Omental fat pad (tissue), 4 donors: ENCODE measurements around the gene TAF10. TPM values are rescaled to one million over a fixed set of nuclear protein-coding genes. Genes with fewer than 3 reads are reported as not detected.

Source experiments
- ATAC-seq: fragments of 150-250 bp; one replicate; pipeline ENCODE4 v1.9.1; 2016; ENCODE audit warnings: mild to moderate bottlenecking, moderate library complexity; ENCODE audit not compliant: low FRiP score
- DNase-seq: peaks from one replicate; pipeline ENCODE4 v3.0.0-alpha.2; 2019; ENCODE audit warnings: low spot score
- total RNA-seq, 4 donors: library from RNA; depleted of rRNA; stranded (reverse); fragments of >200 nt; gene quantifications; one replicate each; pipeline ENCODE4 v1.1.0, GENCODE V29; 2016
- TF ChIP-seq, protein P1 (sequence below), 3 donors: fragments of 450-650 bp; IDR thresholded peaks; one replicate each; pipeline ENCODE4 v1.5.1; 2016 to 2017; ENCODE audit warnings: antibody characterized with exemption in 3 of 3, mild to moderate bottlenecking in 3 of 3, moderate library complexity in 2 of 3

Gene TAF10
- total RNA-seq, 4 donors from 2014 or later: 31.9 to 52.6 (median 37.1) TPM

DNA sequence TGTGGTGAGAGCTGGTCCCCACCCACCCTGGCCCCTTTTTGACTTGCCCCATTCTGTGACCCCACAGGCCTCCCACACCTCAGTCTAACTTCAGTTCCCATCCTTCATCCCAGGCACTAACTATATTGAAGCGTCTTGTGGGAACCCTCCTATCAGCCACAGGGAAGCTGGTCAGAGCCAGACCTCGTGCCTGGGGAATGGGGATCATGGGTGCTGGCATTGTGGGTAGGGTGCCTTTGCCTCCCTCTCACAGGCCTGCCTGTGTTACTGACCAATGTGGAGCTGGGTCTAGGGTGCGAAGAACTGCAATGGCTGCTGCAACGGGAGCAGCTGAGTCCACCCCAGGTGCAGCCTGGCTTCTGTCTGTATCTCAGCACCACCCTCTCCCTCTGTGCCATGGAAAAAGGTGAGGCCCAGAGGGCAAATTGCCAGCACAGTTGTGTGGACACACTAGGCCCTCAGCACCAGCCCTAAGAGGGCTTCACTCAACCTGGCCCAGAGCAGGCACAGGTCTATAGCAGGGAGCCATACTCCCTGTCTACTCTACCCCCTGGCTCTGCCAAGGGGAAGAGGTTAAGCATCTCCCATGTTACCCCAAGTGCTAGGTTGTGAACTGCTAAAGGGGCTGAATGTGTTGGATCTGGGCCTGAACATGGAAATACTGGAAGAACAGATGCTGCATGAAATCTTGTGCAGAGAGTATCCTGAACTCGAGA, 45.9 kb downstream of the TAF10 start:
- TF ChIP-seq, protein P1, sequence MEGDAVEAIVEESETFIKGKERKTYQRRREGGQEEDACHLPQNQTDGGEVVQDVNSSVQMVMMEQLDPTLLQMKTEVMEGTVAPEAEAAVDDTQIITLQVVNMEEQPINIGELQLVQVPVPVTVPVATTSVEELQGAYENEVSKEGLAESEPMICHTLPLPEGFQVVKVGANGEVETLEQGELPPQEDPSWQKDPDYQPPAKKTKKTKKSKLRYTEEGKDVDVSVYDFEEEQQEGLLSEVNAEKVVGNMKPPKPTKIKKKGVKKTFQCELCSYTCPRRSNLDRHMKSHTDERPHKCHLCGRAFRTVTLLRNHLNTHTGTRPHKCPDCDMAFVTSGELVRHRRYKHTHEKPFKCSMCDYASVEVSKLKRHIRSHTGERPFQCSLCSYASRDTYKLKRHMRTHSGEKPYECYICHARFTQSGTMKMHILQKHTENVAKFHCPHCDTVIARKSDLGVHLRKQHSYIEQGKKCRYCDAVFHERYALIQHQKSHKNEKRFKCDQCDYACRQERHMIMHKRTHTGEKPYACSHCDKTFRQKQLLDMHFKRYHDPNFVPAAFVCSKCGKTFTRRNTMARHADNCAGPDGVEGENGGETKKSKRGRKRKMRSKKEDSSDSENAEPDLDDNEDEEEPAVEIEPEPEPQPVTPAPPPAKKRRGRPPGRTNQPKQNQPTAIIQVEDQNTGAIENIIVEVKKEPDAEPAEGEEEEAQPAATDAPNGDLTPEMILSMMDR (IDR thresholded peaks at IDR 0.05): no peak
- DNase-seq: no peak
- ATAC-seq: no peak

DNA sequence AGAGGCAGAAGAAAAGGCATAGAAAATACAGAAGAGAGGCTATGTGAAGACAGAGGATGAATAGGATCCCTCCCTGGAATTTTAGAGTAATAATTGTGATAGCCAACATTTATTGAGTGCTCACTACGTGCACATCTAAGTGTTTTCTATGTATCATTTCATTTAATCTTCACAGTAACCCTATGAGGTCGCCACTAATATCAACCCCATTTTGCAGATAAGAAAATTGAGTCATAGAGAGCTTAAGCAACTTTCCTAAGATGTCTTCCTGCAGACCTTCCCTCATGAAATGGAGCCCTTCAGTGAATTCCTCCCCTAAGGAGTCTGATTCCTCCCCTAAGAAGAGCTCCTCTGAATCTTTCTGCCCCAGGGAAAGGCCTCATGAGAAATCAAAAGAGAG, 46.7 kb downstream of the TAF10 start:
- no peak for ATAC-seq
- no peak for DNase-seq
- TF ChIP-seq, protein P1 (IDR thresholded peaks at IDR 0.05): no peak

DNA sequence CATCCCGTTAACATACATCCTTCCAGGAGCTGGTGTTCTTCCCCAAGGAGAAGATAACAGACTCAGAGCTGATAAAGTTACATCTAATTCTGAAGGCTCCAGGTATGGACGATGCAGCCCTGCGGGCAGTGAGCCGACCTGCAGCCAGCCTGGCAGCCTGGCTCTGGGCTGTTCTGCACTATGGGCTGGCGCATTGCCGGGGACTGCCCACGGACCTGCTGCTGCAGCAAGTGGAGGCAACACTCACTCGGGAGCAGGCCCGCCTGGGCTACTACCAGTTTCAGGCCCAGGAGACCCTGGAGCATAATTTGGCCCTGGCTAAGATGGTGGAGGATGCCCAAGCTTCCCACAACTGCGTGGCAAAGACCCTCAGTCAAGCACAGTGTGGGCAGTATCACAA, 48.3 kb downstream of the TAF10 start:
- DNase-seq (no peak), ATAC-seq (no peak)
- TF ChIP-seq, protein P1 (IDR thresholded peaks at IDR 0.05): no peak

DNA sequence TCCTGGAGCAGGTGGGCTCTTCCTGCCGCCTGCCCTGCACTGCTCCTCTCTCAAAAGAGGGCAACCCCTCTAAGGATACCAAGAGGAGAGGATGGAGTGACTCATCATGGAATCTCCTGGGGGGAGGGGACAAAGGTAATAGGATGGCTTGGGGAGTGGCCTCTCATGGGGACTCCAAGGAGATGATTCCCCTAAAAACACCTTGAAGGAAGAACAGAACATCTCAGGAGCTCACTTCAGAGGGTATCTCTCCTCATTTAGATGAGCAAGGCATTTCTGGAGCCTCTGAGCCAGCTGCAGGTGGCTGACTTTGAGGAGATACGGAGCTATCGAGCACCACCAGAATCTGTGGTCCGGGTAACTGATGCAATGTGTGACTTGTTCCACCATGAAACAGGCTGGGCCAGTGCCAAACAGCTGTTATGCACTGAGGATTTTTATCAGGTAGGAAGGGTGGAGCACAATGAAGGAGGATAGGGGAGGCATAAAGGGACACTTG, 48.8 kb downstream of the TAF10 start:
- TF ChIP-seq, protein P1 (IDR thresholded peaks at IDR 0.05): no peak
- ATAC-seq (no peak), DNase-seq (no peak)

DNA sequence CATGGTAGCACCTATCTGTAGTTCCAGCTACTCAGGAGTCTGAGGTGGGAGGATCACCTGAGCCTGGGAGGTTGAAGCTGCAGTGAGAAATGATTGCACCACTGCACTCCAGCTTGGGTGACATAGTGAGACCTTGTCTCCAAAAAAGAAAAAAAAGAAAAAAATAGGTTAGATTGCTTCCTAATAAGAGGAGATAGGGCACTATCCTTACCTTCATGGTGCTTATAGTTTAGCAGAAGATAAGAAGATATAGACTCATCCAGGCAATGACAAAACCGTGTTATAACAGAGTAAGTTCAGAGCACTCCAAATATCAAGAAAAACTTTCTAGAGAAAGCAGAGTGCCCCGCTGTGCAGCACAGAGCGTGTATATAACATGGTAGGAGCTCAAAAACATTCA, 50.7 kb downstream of the TAF10 start:
- ATAC-seq: no peak
- no peak for DNase-seq
- TF ChIP-seq, protein P1 (IDR thresholded peaks at IDR 0.05): no peak

Other genes starting within 250 kb of the TAF10 start
- 10 to 100 TPM; 21.4 to 23.7 (median 22.5) TPM for gene SMPD1, start 221.7 kb downstream of the TAF10 start, total RNA-seq
- gene APBB1, start 193.1 kb downstream of the TAF10 start, total RNA-seq: 10 to 100 TPM; 19.8 to 39.9 (median 33.3) TPM
- gene HPX, start 171.2 kb downstream of the TAF10 start, total RNA-seq: 1 to 10 TPM; 1.7 to 2.5 (median 2.0) TPM
- 10 to 100 TPM; 16.9 to 27.4 (median 22.1) TPM for gene TRIM3, start 138.3 kb downstream of the TAF10 start, total RNA-seq
- gene ARFIP2, start 130.9 kb downstream of the TAF10 start, total RNA-seq: 10 to 100 TPM; 51.3 to 63.3 (median 54.1) TPM
- 10 to 100 TPM; 42.7 to 60.6 (median 47.8) TPM for gene TIMM10B, start 130.7 kb downstream of the TAF10 start, total RNA-seq
- 10 to 100 TPM; 11.7 to 20.5 (median 16.6) TPM for gene DNHD1, start 114.9 kb downstream of the TAF10 start, total RNA-seq
- gene RRP8, start 8.6 kb downstream of the TAF10 start, total RNA-seq: 10 to 100 TPM; 16.9 to 30.4 (median 19.3) TPM
- 100 to 1,000 TPM in 3 of 4 donors, 10 to 100 TPM in 1; 92.1 to 189 (median 118) TPM for gene ILK, start 8.4 kb downstream of the TAF10 start, total RNA-seq
- gene TPP1, start 7.2 kb upstream of the TAF10 start, total RNA-seq: 10 to 100 TPM; 73.8 to 95.0 (median 83.9) TPM
- gene DCHS1, start 43.6 kb upstream of the TAF10 start, total RNA-seq: 10 to 100 TPM; 12.6 to 26.3 (median 19.4) TPM
- 10 to 100 TPM; 20.0 to 31.6 (median 29.0) TPM for gene MRPL17, start 71.1 kb upstream of the TAF10 start, total RNA-seq
- not detected for gene OR2AG2, start 159.8 kb upstream of the TAF10 start, total RNA-seq
- not detected for gene OR2AG1, start 170.8 kb upstream of the TAF10 start, total RNA-seq
- under 1 TPM in 3 of 4 donors, not detected in 1; 0.13 to 0.47 (median 0.24) TPM for gene OR6A2, start 187.5 kb upstream of the TAF10 start, total RNA-seq
- not detected for gene OR10A5, start 233.5 kb upstream of the TAF10 start, total RNA-seq